ENCODE measurements around the gene B9D2.
"Not testable (repeated sequence)": the region's sequence is repeated elsewhere in the genome, so short reads cannot be mapped to it uniquely, and the experiment has no call there.

GRCh38 chr19:41346916-41347315 lies 17.0 kb downstream of the B9D2 start:
- TF ChIP-seq CTCF (conservative IDR thresholded peaks at IDR 0.05 in 1 of 2, IDR thresholded peaks at IDR 0.05 in 1 of 2; ENCODE audit: low read depth in 1 of 2, low read length in 2 of 2); EZH2 (IDR thresholded peaks at IDR 0.05; ENCODE audit: low read length, missing control alignments): not testable (repeated sequence)
